ENCODE data around the gene SIX4. TPM values are rescaled to one million over a fixed set of nuclear protein-coding genes. Genes with fewer than 3 reads are reported as not detected.
A peak's percentile ranks its signal among the peaks of the same experiment; 100 is the strongest.

SIX4 gene
- total and polyA plus RNA-seq, 2 donors (not counting 1 experiment from before 2014, with no cell fraction given), result not detected

DNA sequence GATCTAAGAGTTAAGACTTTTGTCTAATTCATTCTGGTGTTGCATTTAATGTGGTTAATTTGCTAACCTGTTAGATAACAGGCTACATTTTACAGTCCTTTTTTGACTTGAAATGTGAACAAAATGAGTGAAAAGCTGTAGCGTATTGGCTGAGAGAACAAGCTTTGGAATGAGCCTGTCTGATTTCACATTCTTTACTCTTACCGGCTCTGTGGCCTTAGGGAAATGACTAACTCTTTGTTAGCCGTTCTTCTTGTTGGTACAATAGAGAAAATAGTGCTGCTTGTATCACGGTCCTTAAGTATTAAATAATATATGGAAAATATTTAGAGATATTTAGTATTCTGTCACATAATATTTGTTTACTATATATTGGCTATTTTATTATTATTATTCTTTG lies 12.3 kb upstream of the SIX4 start:
- intact Hi-C loops (cut with micrococcal nuclease), result no loop called here
- no peak overlapping the region for H3K4me3 Mint-ChIP-seq
- Histone ChIP-seq H2AFZ (ENCODE audit: insufficient read depth, low read depth, low read length, poor library complexity, severe bottlenecking) (no peak overlapping the region), H3K9me3 (ENCODE audit: control extremely low read depth in 1 of 3, control insufficient read depth in 2 of 3, insufficient read depth in 1 of 3, low read length in 2 of 3) (peaks cover 0 to under 1% (median 0%) of the 10 kb centered on the region in 3 donors), H3K9ac (ENCODE audit: low read length) (no peak overlapping the region), H3K27me3 (replicated peaks in 1 of 4; ENCODE audit: control extremely low read depth in 1 of 4, control insufficient read depth in 3 of 4, insufficient read depth in 4 of 4, low read length in 3 of 4) (peaks cover 0 to 19% (median 7%) of the 10 kb centered on the region in 4 experiments), H4K20me1 (ENCODE audit: control insufficient read depth, insufficient read depth, low read length, poor library complexity, severe bottlenecking) (peaks cover 5% of the 10 kb centered on the region), H3K4me1 (ENCODE audit: control insufficient read depth in 2 of 2, insufficient read depth in 2 of 2, low read length in 2 of 2) (peaks cover 9 to 14% of the 10 kb centered on the region in 2 donors), H3K4me3 (ENCODE audit: control extremely low read depth in 1 of 5, extremely low read depth in 1 of 5, insufficient read depth in 1 of 5, low read depth in 2 of 5, low read length in 4 of 5) (no peak overlapping the region), H3K36me3 (replicated peaks in 1 of 2; ENCODE audit: control extremely low read depth in 1 of 2, control insufficient read depth in 1 of 2, extremely low read depth in 1 of 2, insufficient read depth in 2 of 2, low read length in 1 of 2) (no peaks in the 10 kb centered on the region), H3K4me2 (replicated peaks; ENCODE audit: low read depth, low read length, poor library complexity, severe bottlenecking) (no peak overlapping the region), H3K79me2 (ENCODE audit: control insufficient read depth, insufficient read depth, low read length) (peaks cover 50% of the 10 kb centered on the region), H3K27ac (ENCODE audit: low read length in 2 of 2) (no peak overlapping the region)
- ChIA-PET CTCF (interaction anchor here (1.3 kb wide), 1 partner anchor 14 kb away, joined by 3 read pairs; no protein-coding TSS in a partner anchor), POLR2A (no interaction called here)
- TF ChIP-seq EZH2 (IDR thresholded peaks at IDR 0.05; ENCODE audit: borderline replicate concordance, insufficient read depth, low read depth, low read length, poor library complexity, severe bottlenecking), result no peak
- no peak for TF ChIP-seq CTCF (IDR thresholded peaks at IDR 0.05)
- DNase-seq (no peak), ATAC-seq (ENCODE audit: low read depth) (no peak)
- WGBS (ENCODE audit: insufficient coverage), result no CpG with 5 or more reads among the region's 4 CpGs
- peaks cover 23% of the 10 kb centered on the region for H3K4me1 Mint-ChIP-seq
- H3K27me3 Mint-ChIP-seq, result peaks cover 9% of the 10 kb centered on the region
- no peaks in the 10 kb centered on the region for H3K9me3 Mint-ChIP-seq (ENCODE audit: insufficient read depth)
- no peak overlapping the region for H3K27ac Mint-ChIP-seq

GRCh38 chr14:60735416-60735815 lies 11.3 kb upstream of the SIX4 start:
- H3K27me3 Mint-ChIP-seq, result peaks cover 18% of the 10 kb centered on the region
- Histone ChIP-seq H4K20me1 (ENCODE audit: control insufficient read depth, insufficient read depth, low read length, poor library complexity, severe bottlenecking) (peaks cover 5% of the 10 kb centered on the region), H2AFZ (ENCODE audit: insufficient read depth, low read depth, low read length, poor library complexity, severe bottlenecking) (peak overlapping the region; percentile 97), H3K79me2 (ENCODE audit: control insufficient read depth, insufficient read depth, low read length) (peaks cover 46% of the 10 kb centered on the region), H3K36me3 (replicated peaks in 1 of 2; ENCODE audit: control extremely low read depth in 1 of 2, control insufficient read depth in 1 of 2, extremely low read depth in 1 of 2, insufficient read depth in 2 of 2, low read length in 1 of 2) (no peaks in the 10 kb centered on the region), H3K4me3 (ENCODE audit: control extremely low read depth in 1 of 5, extremely low read depth in 1 of 5, insufficient read depth in 1 of 5, low read depth in 2 of 5, low read length in 4 of 5) (peak overlapping the region; percentile 69 to 99 (median 95)), H3K27me3 (replicated peaks in 1 of 4; ENCODE audit: control extremely low read depth in 1 of 4, control insufficient read depth in 3 of 4, insufficient read depth in 4 of 4, low read length in 3 of 4) (peaks cover 0 to 19% (median 7%) of the 10 kb centered on the region in 4 experiments), H3K9ac (ENCODE audit: low read length) (peak overlapping the region; percentile 95), H3K4me1 (ENCODE audit: control insufficient read depth in 2 of 2, insufficient read depth in 2 of 2, low read length in 2 of 2) (peaks cover 9 to 14% of the 10 kb centered on the region in 2 donors), H3K27ac (ENCODE audit: low read length in 2 of 2) (peak overlapping the region in 1 of 2 donors; percentile 81), H3K9me3 (ENCODE audit: control extremely low read depth in 1 of 3, control insufficient read depth in 2 of 3, insufficient read depth in 1 of 3, low read length in 2 of 3) (no peaks in the 10 kb centered on the region), H3K4me2 (replicated peaks; ENCODE audit: low read depth, low read length, poor library complexity, severe bottlenecking) (peak overlapping the region; percentile 79)
- 33% methylated on average over 1 of the region's 5 CpGs for WGBS (ENCODE audit: insufficient coverage)
- peak overlapping the region; percentile 98 for H3K4me3 Mint-ChIP-seq
- DNase-seq (no peak), ATAC-seq (ENCODE audit: low read depth) (no peak)
- peaks cover 23% of the 10 kb centered on the region for H3K4me1 Mint-ChIP-seq
- H3K27ac Mint-ChIP-seq, result no peak overlapping the region
- POLR2A ChIA-PET, result no interaction called here
- intact Hi-C loops (cut with micrococcal nuclease), result loop anchor here (2.0 kb wide), 2 partner anchors 13 to 245 kb away; partner anchors contain the start of genes SLC38A6 and TRMT5
- TF ChIP-seq CTCF (IDR thresholded peaks at IDR 0.05), result no peak
- TF ChIP-seq EZH2 (IDR thresholded peaks at IDR 0.05; ENCODE audit: borderline replicate concordance, insufficient read depth, low read depth, low read length, poor library complexity, severe bottlenecking), result no peak
- CTCF ChIA-PET, result no interaction called here
- H3K9me3 Mint-ChIP-seq (ENCODE audit: insufficient read depth), result no peaks in the 10 kb centered on the region

Data from B cell (primary cell).